ENCODE measurements around the gene ERICH6. TPM values are rescaled to one million over a fixed set of nuclear protein-coding genes. Genes with fewer than 3 reads are reported as not detected.

The ERICH6 gene
- total RNA-seq, 2 donors from 2014 or later, result 0.26 TPM; not detected in 1

DNA sequence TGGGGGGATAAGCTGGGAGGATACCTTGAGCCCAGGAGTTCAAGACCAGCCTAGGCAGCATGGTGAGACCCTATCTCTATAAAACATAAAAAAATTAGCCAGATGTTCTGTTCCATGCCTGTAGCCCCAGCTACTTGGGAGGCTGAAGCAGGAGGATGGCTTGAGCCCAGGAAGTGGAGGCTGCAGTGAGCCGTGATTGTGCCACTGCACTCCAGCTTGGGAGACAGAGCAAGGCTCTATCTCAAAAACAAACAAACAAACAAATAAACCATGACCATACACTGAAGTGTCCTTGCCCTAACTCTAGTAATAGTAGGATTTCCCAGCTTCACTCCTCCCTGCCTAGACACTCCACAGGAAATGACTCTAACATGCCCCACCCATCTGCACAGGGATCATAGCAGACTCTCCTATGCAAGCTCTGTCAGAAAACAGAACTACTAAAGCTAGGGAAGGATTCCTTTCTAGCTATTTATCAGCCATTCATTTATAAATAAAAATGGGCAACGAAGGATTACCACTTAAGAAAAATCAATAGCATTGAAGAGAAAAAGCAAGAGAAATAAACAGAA lies 4.6 kb downstream of the ERICH6 start:
- DNase-seq (no peak), ATAC-seq (no peak)
- Histone ChIP-seq H3K27me3 (no peaks in the 10 kb centered on the region), H3K4me1 (peaks cover 5% of the 10 kb centered on the region), H3K4me3 (no peak overlapping the region), H3K9me3 (no peaks in the 10 kb centered on the region), H3K36me3 (replicated peaks in 1 of 2; ENCODE audit: insufficient read depth in 1 of 2, low read depth in 2 of 2) (no peaks in the 10 kb centered on the region), H3K27ac (no peak overlapping the region)
- WGBS, 2 donors, result 33 to 34% methylated on average over 2 of the region's 2 CpGs
- no peak for TF ChIP-seq POLR2A (IDR thresholded peaks at IDR 0.05)
- TF ChIP-seq CTCF (IDR thresholded peaks at IDR 0.05), result no peak
- intact Hi-C loops (cut with DNase I), result no loop called here

DNA sequence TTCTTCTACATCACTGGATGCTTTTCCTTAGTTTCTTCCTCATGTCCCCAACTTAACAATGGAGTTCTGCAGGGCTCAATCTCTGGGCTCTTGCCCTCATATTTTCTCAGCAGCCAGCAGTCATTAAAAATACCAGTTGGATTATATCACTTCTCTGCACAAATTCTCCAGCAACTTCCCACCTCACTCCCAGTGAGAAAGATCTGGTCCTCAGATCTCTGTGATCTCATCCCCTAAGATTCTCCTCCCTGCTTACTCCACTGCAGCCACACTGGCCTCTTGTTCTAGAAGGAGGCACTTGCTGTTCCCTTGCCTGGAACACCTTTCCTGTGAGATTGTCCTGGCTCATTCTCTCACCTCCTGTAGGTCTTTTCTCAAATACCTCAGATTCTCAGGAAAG lies 6.1 kb downstream of the ERICH6 start:
- no peaks in the 10 kb centered on the region for H3K36me3 ChIP-seq (replicated peaks in 1 of 2; ENCODE audit: insufficient read depth in 1 of 2, low read depth in 2 of 2)
- H3K9me3 ChIP-seq, result no peaks in the 10 kb centered on the region
- TF ChIP-seq CTCF (IDR thresholded peaks at IDR 0.05), result no peak
- no peak for TF ChIP-seq POLR2A (IDR thresholded peaks at IDR 0.05)
- ATAC-seq (no peak), DNase-seq (no peak)
- H3K4me3 ChIP-seq, result no peak overlapping the region
- no peak overlapping the region for H3K27ac ChIP-seq
- no peaks in the 10 kb centered on the region for H3K4me1 ChIP-seq
- H3K27me3 ChIP-seq, result no peaks in the 10 kb centered on the region
- intact Hi-C loops (cut with DNase I), result no loop called here

DNA sequence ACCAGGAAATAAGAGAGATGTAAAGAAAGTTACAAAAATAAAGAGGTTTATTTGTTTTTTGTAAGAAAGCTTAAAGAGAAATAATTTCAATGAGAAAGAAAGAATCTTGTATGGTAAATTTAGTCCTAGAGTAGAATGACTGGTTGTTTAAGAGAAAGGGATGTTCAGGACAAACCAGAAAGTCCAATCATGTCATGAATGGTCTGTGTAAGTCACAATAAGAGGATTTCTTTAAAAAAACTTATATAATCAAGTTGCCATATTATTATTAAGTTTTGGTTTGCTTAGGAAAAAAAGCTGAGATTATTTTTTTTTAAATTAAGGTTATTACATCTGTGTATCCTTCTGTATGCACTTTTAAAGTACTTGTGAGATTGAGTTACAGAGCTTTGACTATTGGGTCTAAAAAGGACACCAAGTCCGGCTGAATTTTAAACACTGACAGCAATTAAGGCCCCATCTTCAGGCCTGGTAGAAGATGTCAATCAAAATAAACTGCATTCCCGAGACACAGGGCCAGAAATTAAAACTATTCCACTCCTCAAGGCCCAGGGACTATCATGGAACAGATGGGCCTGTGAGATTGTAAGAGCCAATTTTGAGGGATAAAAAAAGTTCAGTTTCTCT lies 12.2 kb downstream of the ERICH6 start:
- H3K36me3 ChIP-seq (replicated peaks in 1 of 2; ENCODE audit: insufficient read depth in 1 of 2, low read depth in 2 of 2), result no peaks in the 10 kb centered on the region
- no peaks in the 10 kb centered on the region for H3K9me3 ChIP-seq
- WGBS, 2 donors, result 83 to 87% methylated on average over 2 of the region's 2 CpGs
- no peak overlapping the region for H3K27ac ChIP-seq
- DNase-seq, result no peak
- no peaks in the 10 kb centered on the region for H3K4me1 ChIP-seq
- H3K27me3 ChIP-seq, result no peaks in the 10 kb centered on the region
- no peak overlapping the region for H3K4me3 ChIP-seq
- intact Hi-C loops (cut with DNase I), result no loop called here
- ATAC-seq, result no peak
- TF ChIP-seq CTCF (IDR thresholded peaks at IDR 0.05) (no peak), POLR2A (IDR thresholded peaks at IDR 0.05) (no peak)

- Histone ChIP-seq H3K4me3 (no peak overlapping the region), H3K36me3 (replicated peaks in 1 of 2; ENCODE audit: insufficient read depth in 1 of 2, low read depth in 2 of 2) (no peaks in the 10 kb centered on the region), H3K27ac (no peak overlapping the region), H3K9me3 (no peaks in the 10 kb centered on the region), H3K27me3 (no peaks in the 10 kb centered on the region), H3K4me1 (no peaks in the 10 kb centered on the region)
- DNase-seq (no peak), ATAC-seq (no peak)
- intact Hi-C loops (cut with DNase I), result no loop called here
- TF ChIP-seq POLR2A (IDR thresholded peaks at IDR 0.05) (no peak), CTCF (IDR thresholded peaks at IDR 0.05) (no peak)
Observed at GRCh38 chr3:150687613-150688012, 16.1 kb downstream of the ERICH6 start.

GRCh38 chr3:150682824-150683223 lies 20.9 kb downstream of the ERICH6 start:
- H3K27ac ChIP-seq, result no peak overlapping the region
- no peaks in the 10 kb centered on the region for H3K9me3 ChIP-seq
- DNase-seq (no peak), ATAC-seq (no peak)
- H3K4me3 ChIP-seq, result no peak overlapping the region
- H3K36me3 ChIP-seq (replicated peaks in 1 of 2; ENCODE audit: insufficient read depth in 1 of 2, low read depth in 2 of 2), result no peaks in the 10 kb centered on the region
- no peaks in the 10 kb centered on the region for H3K27me3 ChIP-seq
- no peaks in the 10 kb centered on the region for H3K4me1 ChIP-seq
- intact Hi-C loops (cut with DNase I), result no loop called here
- TF ChIP-seq CTCF (IDR thresholded peaks at IDR 0.05) (no peak), POLR2A (IDR thresholded peaks at IDR 0.05) (no peak)

Data from body of pancreas (tissue), 4 donors.